H1 (cell line): ENCODE data around the gene SLC25A11. TPM values are rescaled to one million over a fixed set of nuclear protein-coding genes. Genes with fewer than 3 reads are reported as not detected.

Experiments used
- CTCF ChIA-PET: fragments of 300-600 bp; sonication (Branson Sonifier 250); formaldehyde crosslinking; loops from one replicate; lab custom pipeline; 2021; ENCODE audit not compliant: partially characterized antibody; lab: Charles Lee
- POLR2A ChIA-PET: fragments of 300-600 bp; sonication (Branson Sonifier 250); formaldehyde crosslinking; loops from one replicate; lab custom pipeline; 2021; ENCODE audit warnings: inconsistent platforms; ENCODE audit not compliant: partially characterized antibody; lab: Charles Lee
- DNase-seq, 2 experiments: peaks; one replicate each; pipeline versions ENCODE4 v3.0.0 to v3.0.0-alpha.2; 2010 to 2022; ENCODE audit warnings: low spot score in 2 of 2, low read depth in 1 of 2, mixed read lengths in 1 of 2
- FAIRE-seq: peaks from 2 replicates; lab custom pipeline; 2011; peaks lifted over from hg19 to GRCh38; lab: Jason Lieb, UNC
- H2AFZ ChIP-seq: 2 replicates; pipeline ENCODE4 v1.8.1; 2012; ENCODE audit warnings: low read length, inconsistent platforms
- H2AK5ac ChIP-seq: 2 replicates; pipeline ENCODE4 v1.6.1; 2013; ENCODE audit warnings: low read depth, low read length
- H2BK120ac ChIP-seq: replicated peaks from 2 replicates; pipeline ENCODE3; 2013; ENCODE audit warnings: low read depth, low read length, inconsistent platforms
- H2BK12ac ChIP-seq: 2 replicates; pipeline ENCODE4 v1.6.1; 2013; ENCODE audit warnings: low read depth, low read length
- H2BK15ac ChIP-seq: 2 replicates; pipeline ENCODE4 v1.6.1; 2013; ENCODE audit warnings: low read length
- H2BK20ac ChIP-seq: 2 replicates; pipeline ENCODE4 v1.6.1; 2013; ENCODE audit warnings: low read length
- H2BK5ac ChIP-seq: 2 replicates; pipeline ENCODE4 v1.6.1; 2013; ENCODE audit warnings: low read depth, low read length
- H3K14ac ChIP-seq: 2 replicates; pipeline ENCODE4 v1.6.1; 2013; ENCODE audit warnings: inconsistent platforms; ENCODE audit not compliant: insufficient read length
- H3K18ac ChIP-seq: 2 replicates; pipeline ENCODE4 v1.6.1; 2013; ENCODE audit warnings: low read length; ENCODE audit errors: extremely low read depth
- H3K23ac ChIP-seq: 2 replicates; pipeline ENCODE4 v1.6.1; 2013; ENCODE audit warnings: inconsistent platforms; ENCODE audit not compliant: insufficient read length
- H3K23me2 ChIP-seq: 2 replicates; pipeline ENCODE4 v1.6.1; 2013; ENCODE audit warnings: low read depth, low read length
- H3K27ac ChIP-seq: 2 replicates; pipeline ENCODE4 v1.6.1; 2011; ENCODE audit warnings: low read depth, low read length, inconsistent platforms
- H3K27me3 ChIP-seq, 4 experiments: replicated peaks in 1 of 4; 1 replicate in 1 of 4; 2 replicates in 3 of 4; pipeline versions ENCODE4 v1.6.1 to v1.8.1; 2011 to 2013; ENCODE audit warnings: low read length in 3 of 4, mild to moderate bottlenecking in 3 of 4, inconsistent platforms in 2 of 4, mixed read lengths in 2 of 4, moderate library complexity in 1 of 4; ENCODE audit not compliant: control insufficient read depth in 3 of 4, insufficient read depth in 3 of 4; ENCODE audit errors: extremely low read depth in 1 of 4
- H3K36me3 ChIP-seq, 4 experiments: 2 replicates each; pipeline versions ENCODE4 v1.6.1 to v1.8.1; 2011 to 2013; ENCODE audit warnings: mild to moderate bottlenecking in 4 of 4, low read length in 3 of 4, moderate library complexity in 2 of 4, control low read depth in 1 of 4, inconsistent platforms in 1 of 4; ENCODE audit not compliant: insufficient read depth in 4 of 4, control insufficient read depth in 2 of 4
- H3K4ac ChIP-seq: replicated peaks from 2 replicates; pipeline ENCODE3; 2013; ENCODE audit warnings: low read length, low read depth, mixed read lengths, inconsistent platforms; ENCODE audit not compliant: insufficient read length
- H3K4me1 ChIP-seq, 4 experiments: replicated peaks in 1 of 4; 1 replicate in 1 of 4; 2 replicates in 3 of 4; pipeline versions ENCODE4 v1.6.1 to v1.8.1; 2011 to 2013; ENCODE audit warnings: low read length in 3 of 4, inconsistent platforms in 2 of 4, mixed read lengths in 1 of 4; ENCODE audit not compliant: insufficient read depth in 4 of 4, control insufficient read depth in 3 of 4
- H3K4me2 ChIP-seq, 2 experiments: 2 replicates each; pipeline versions ENCODE4 v1.6.1 to v1.8.1; 2011 to 2013; ENCODE audit warnings: low read depth in 2 of 2, low read length in 2 of 2, control low read depth in 1 of 2, inconsistent platforms in 1 of 2, mild to moderate bottlenecking in 1 of 2; ENCODE audit not compliant: insufficient read depth in 1 of 2
- H3K4me3 ChIP-seq, 4 experiments: fragments of 200-600, 300-600 bp in 1 of 4; sonication (generic), shearing (Covaris generic), sonication (Bioruptor Twin) in 1 of 4; 2 replicates each; pipeline versions ENCODE4 v1.5.1 to v1.8.1; 2011 to 2016; ENCODE audit warnings: low read length in 4 of 4, low read depth in 3 of 4, control low read depth in 2 of 4, inconsistent platforms in 2 of 4, mild to moderate bottlenecking in 2 of 4, mixed read lengths in 1 of 4, moderate library complexity in 1 of 4; ENCODE audit not compliant: insufficient read depth in 2 of 4; ENCODE audit errors: extremely low read depth in 1 of 4
- H3K56ac ChIP-seq: replicated peaks from 2 replicates; pipeline ENCODE3; 2013; ENCODE audit warnings: low read depth, mild to moderate bottlenecking, mixed read lengths, low read length, inconsistent platforms; ENCODE audit not compliant: insufficient read length
- H3K79me1 ChIP-seq: 2 replicates; pipeline ENCODE4 v1.6.1; 2013; ENCODE audit warnings: low read depth, low read length, control low read depth
- H3K79me2 ChIP-seq, 2 experiments: 2 replicates each; pipeline versions ENCODE4 v1.6.1 to v1.8.1; 2012 to 2013; ENCODE audit warnings: low read length in 2 of 2, mild to moderate bottlenecking in 2 of 2, inconsistent platforms in 1 of 2; ENCODE audit not compliant: insufficient read depth in 2 of 2, control insufficient read depth in 1 of 2
- H3K9ac ChIP-seq, 4 experiments: replicated peaks in 1 of 4; 1 replicate in 1 of 4; 2 replicates in 3 of 4; pipeline versions ENCODE4 v1.6.1 to v1.8.1; 2011 to 2013; ENCODE audit warnings: low read depth in 3 of 4, low read length in 3 of 4, control low read depth in 2 of 4, mild to moderate bottlenecking in 2 of 4, moderate library complexity in 2 of 4, inconsistent platforms in 1 of 4; ENCODE audit errors: extremely low read depth in 1 of 4
- H3K9me3 ChIP-seq, 2 experiments: 2 replicates each; pipeline versions ENCODE4 v1.6.1 to v1.8.1; 2012 to 2013; ENCODE audit warnings: mild to moderate bottlenecking in 2 of 2, moderate library complexity in 2 of 2, control low read depth in 1 of 2, inconsistent platforms in 1 of 2, low read depth in 1 of 2, low read length in 1 of 2, mixed read lengths in 1 of 2; ENCODE audit not compliant: insufficient read depth in 2 of 2
- H4K20me1 ChIP-seq, 2 experiments: replicated peaks in 1 of 2; 2 replicates each; pipeline versions ENCODE3 to v1.8.1; 2011 to 2013; ENCODE audit warnings: inconsistent platforms in 2 of 2, low read length in 2 of 2, mild to moderate bottlenecking in 1 of 2; ENCODE audit not compliant: insufficient read depth in 2 of 2, control insufficient read depth in 1 of 2
- H4K5ac ChIP-seq: 2 replicates; pipeline ENCODE4 v1.6.1; 2013; ENCODE audit warnings: low read length, low read depth, mixed read lengths, inconsistent platforms; ENCODE audit not compliant: insufficient read length
- H4K8ac ChIP-seq: 2 replicates; pipeline ENCODE4 v1.8.0; 2013; ENCODE audit warnings: mild to moderate bottlenecking, moderate library complexity, low read length, inconsistent platforms; ENCODE audit not compliant: insufficient read depth; ENCODE audit errors: extremely low read depth
- H4K91ac ChIP-seq: replicated peaks from 2 replicates; pipeline ENCODE3; 2013; ENCODE audit warnings: low read length, mixed read lengths, inconsistent platforms; ENCODE audit not compliant: insufficient read length
- BCL11A ChIP-seq, 2 experiments: IDR thresholded peaks; one replicate each; pipeline ENCODE4 v1.6.1; 2011; ENCODE audit warnings: low read depth in 2 of 2, low read length in 2 of 2, mild to moderate bottlenecking in 2 of 2
- CBX5 ChIP-seq: fragments of 300-800, 300-1000 bp; sonication (generic); IDR thresholded peaks from 2 replicates; pipeline ENCODE4 v1.7.1; 2016; ENCODE audit warnings: antibody characterized with exemption, low read length, low read depth
- CHD2 ChIP-seq: IDR thresholded peaks from 2 replicates; pipeline ENCODE4 v1.6.1; 2012; ENCODE audit warnings: low read length, improper control_type of control experiment
- CTBP2 ChIP-seq: IDR thresholded peaks from 2 replicates; pipeline ENCODE4 v1.7.0; 2011; ENCODE audit warnings: borderline replicate concordance, mild to moderate bottlenecking, moderate library complexity, mixed read lengths, low read length; ENCODE audit not compliant: insufficient read depth, insufficient read length
- FOSL1 ChIP-seq: IDR thresholded peaks from 2 replicates; pipeline ENCODE4 v1.6.1; 2011; ENCODE audit warnings: mild to moderate bottlenecking, low read depth, low read length, moderate library complexity; ENCODE audit not compliant: insufficient read depth
- GTF2F1 ChIP-seq: IDR thresholded peaks from 2 replicates; pipeline ENCODE4 v1.6.1; 2012; ENCODE audit warnings: low read depth, low read length, improper control_type of control experiment, borderline replicate concordance
- HDAC6 ChIP-seq: IDR thresholded peaks from one replicate; pipeline ENCODE4 v1.7.1; 2012; ENCODE audit warnings: low read depth, mild to moderate bottlenecking, inconsistent platforms, low read length, moderate library complexity
- MAFK ChIP-seq: IDR thresholded peaks from 2 replicates; pipeline ENCODE4 v1.6.1; 2012; ENCODE audit warnings: low read depth, mild to moderate bottlenecking, improper control_type of control experiment, low read length
- SIN3A ChIP-seq, 2 experiments: IDR thresholded peaks in 1 of 2; conservative IDR thresholded peaks in 1 of 2; 2 replicates each; pipeline ENCODE4 v1.6.1; 2011 to 2012; ENCODE audit warnings: low read length in 2 of 2, improper control_type of control experiment in 1 of 2, low read depth in 1 of 2, mild to moderate bottlenecking in 1 of 2
- SP1 ChIP-seq: IDR thresholded peaks from 2 replicates; pipeline ENCODE4 v1.6.1; 2011; ENCODE audit warnings: low read depth, low read length
- SRF ChIP-seq: IDR thresholded peaks from 2 replicates; pipeline ENCODE4 v1.6.1; 2011; ENCODE audit warnings: mild to moderate bottlenecking, low read depth, low read length, moderate library complexity
- TEAD4 ChIP-seq: IDR thresholded peaks from 2 replicates; pipeline ENCODE4 v1.6.1; 2012; ENCODE audit warnings: low read depth, low read length, inconsistent platforms, mixed read lengths
- ZNF274 ChIP-seq: IDR thresholded peaks from 2 replicates; pipeline ENCODE4 v1.7.0; 2012; ENCODE audit warnings: low read length, borderline replicate concordance; ENCODE audit errors: extremely low read depth
- WGBS, 2 experiments: shearing (Covaris generic) in 1 of 2; methylation state at CpG; one replicate each; pipeline versions ENCODE4 v1.1.6 to v1.1.7; 2013 to 2015; ENCODE audit warnings: low lambda C conversion rate in 2 of 2, mixed read lengths in 2 of 2, inconsistent platforms in 1 of 2, low coverage in 1 of 2, missing lambda C conversion rate in 1 of 2; ENCODE audit not compliant: insufficient replicate concordance in 2 of 2, insufficient coverage in 1 of 2, insufficient read length in 1 of 2; ENCODE audit errors: extremely low coverage in 1 of 2, missing lambda C conversion rate in 1 of 2; 5-methylcytosine and 5-hydroxymethylcytosine counted together
- polyA plus RNA-seq, 7 experiments: library from polyadenylated mRNA; depleted of rRNA in 3 of 7; stranded (reverse) in 5 of 7; unstranded in 2 of 7; fragments of >200 nt in 5 of 7; fragments of 200-250 nt in 2 of 7; gene quantifications; 1 replicate in 5 of 7; 2 replicates in 1 of 7; 4 replicates in 1 of 7; pipeline versions ENCODE4 v1.2.1 to v1.2.3, GENCODE V29; 2011 to 2013; ENCODE audit warnings: missing spikeins in 2 of 7, mixed read lengths in 2 of 7
- total RNA-seq: library from RNA; stranded (reverse); fragmentation: NEBNext Ultra II Directional; extraction: Animal tissue kit (Norgen Biotek cat#: 25700); gene quantifications from 2 replicates; pipeline ENCODE4 v1.2.1, GENCODE V29; 2021

SLC25A11 gene
- total and polyA plus RNA-seq, 2 of the 8 experiments (the other 6 are each of a cell fraction or from before 2014, with no cell fraction given) = 55.9 to 97.0 TPM

DNA sequence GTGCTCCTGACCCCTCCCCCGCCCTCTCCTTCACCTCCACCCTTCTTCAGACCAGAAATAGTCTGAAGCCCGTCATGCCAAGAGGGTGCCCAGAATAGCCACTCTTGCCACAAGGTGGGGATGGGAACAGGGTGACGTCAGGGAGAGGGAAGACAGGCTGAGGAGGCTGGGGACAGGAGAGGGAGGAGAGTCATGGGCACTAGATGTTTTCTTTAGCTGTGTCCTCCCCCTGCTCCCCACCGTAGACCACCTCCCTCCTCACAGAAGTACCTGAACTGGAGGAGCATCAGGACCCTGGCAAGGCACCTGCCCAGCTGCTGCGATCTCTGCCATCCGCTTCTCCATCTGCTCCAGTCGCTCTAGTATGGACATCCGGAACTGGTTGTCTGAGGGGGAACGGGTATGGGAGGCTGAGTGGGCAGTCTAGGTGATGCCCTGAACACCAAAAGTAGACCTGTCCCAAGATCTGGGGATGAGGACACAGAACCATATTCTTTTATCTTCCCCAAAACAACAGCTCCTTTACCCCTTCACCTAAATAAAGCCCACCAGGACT, 34.3 kb upstream of the SLC25A11 start:
- H3K4me1 ChIP-seq = peaks cover 0 to 7% (median 3%) of the 10 kb centered on the region in 4 experiments; a peak in 4 of 7 replicates
- peaks cover 2 to 13% of the 10 kb centered on the region in 2 experiments for H4K20me1 ChIP-seq
- no peak overlapping the region for H2BK15ac ChIP-seq
- H3K23me2 ChIP-seq = peaks cover 2% of the 10 kb centered on the region; the same call in 1 of the 2 replicates
- no peak overlapping the region for H3K4ac ChIP-seq
- no peak overlapping the region for H4K8ac ChIP-seq
- H3K36me3 ChIP-seq = peaks cover 0 to 11% (median 0%) of the 10 kb centered on the region in 4 experiments; a peak in 2 of 8 replicates
- no peak overlapping the region for H3K14ac ChIP-seq
- H3K27me3 ChIP-seq = peaks cover 0 to 51% (median 37%) of the 10 kb centered on the region in 4 experiments; a peak in 6 of 7 replicates
- no peak overlapping the region for H3K18ac ChIP-seq
- H3K4me3 ChIP-seq = no peak overlapping the region
- H3K56ac ChIP-seq = no peak overlapping the region
- H2AK5ac ChIP-seq = no peak overlapping the region
- H2BK120ac ChIP-seq = no peak overlapping the region
- H2BK12ac ChIP-seq = no peak overlapping the region
- no peak overlapping the region for H3K27ac ChIP-seq
- no peak overlapping the region for H3K4me2 ChIP-seq
- peaks cover 0 to 5% of the 10 kb centered on the region in 2 experiments; a peak in 1 of 4 replicates for H3K79me2 ChIP-seq
- ChIA-PET POLR2A (interaction anchor here (0.9 to 32.4 kb wide), 6 partner anchors 12 to 71 kb away, joined by 3 to 987 read pairs (median 8); partner anchors contain the start of genes CAMTA2, CHRNE, ENO3 and INCA1), CTCF (interaction anchor here (2.8 kb wide), 1 partner anchor 13 kb away, joined by 15 read pairs; the partner anchor contains the start of gene CAMTA2)
- no peak overlapping the region for H4K91ac ChIP-seq
- no peak overlapping the region for H2BK20ac ChIP-seq
- H3K9me3 ChIP-seq = no peaks in the 10 kb centered on the region
- no peak overlapping the region for H3K23ac ChIP-seq
- no peak overlapping the region for H3K9ac ChIP-seq
- no peak overlapping the region for H4K5ac ChIP-seq
- FAIRE-seq = no peak
- DNase-seq = no peak
- no peaks in the 10 kb centered on the region for H3K79me1 ChIP-seq
- H2AFZ ChIP-seq = no peak overlapping the region
- no peak overlapping the region for H2BK5ac ChIP-seq
- WGBS, 2 experiments = 92% methylated on average over 9 of the region's 9 CpGs; no CpG with 5 or more reads in 1 of the 2 experiments
- TF ChIP-seq SP1 (no peak), CBX5 (no peak), CHD2 (no peak), HDAC6 (no peak), SRF (no peak), CTBP2 (no peak), ZNF274 (no peak), FOSL1 (no peak), BCL11A (IDR thresholded peaks at IDR 0.05; ENCODE audit: low read depth in 2 of 2, low read length in 2 of 2) (no peak), MAFK (no peak), GTF2F1 (no peak), TEAD4 (no peak), SIN3A (conservative IDR thresholded peaks at IDR 0.05 in 1 of 2, IDR thresholded peaks at IDR 0.05 in 1 of 2; ENCODE audit: low read depth in 1 of 2, low read length in 2 of 2) (no peak)
